Psoas muscle (tissue), 8 donors: Measurements from ENCODE around the gene DHRS1. TPM values are rescaled to one million over a fixed set of nuclear protein-coding genes. Genes with fewer than 3 reads are reported as not detected.

ENCODE experiments used
- ATAC-seq, 4 donors: fragments of 200-7000 bp; cut with Tn5 transposase; one replicate each; pipeline ENCODE4 v1.9.1; 2020; ENCODE audit warnings: moderate library complexity in 3 of 4, mild to moderate bottlenecking in 2 of 4
- DNase-seq, 2 donors: peaks; one replicate each; pipeline ENCODE4 v3.0.0-alpha.2; 2020
- H3K27ac ChIP-seq: fragments of 200-600 bp; one replicate; pipeline ENCODE4 v1.8.0; 2022
- H3K27me3 ChIP-seq, 3 donors: fragments of 200-600 bp in 1 of 3; one replicate each; pipeline versions ENCODE4 v1.6.1 to v1.8.0; 2013 to 2022; ENCODE audit warnings: low read length in 2 of 3, mild to moderate bottlenecking in 2 of 3, moderate library complexity in 1 of 3; ENCODE audit not compliant: insufficient read depth in 3 of 3
- H3K36me3 ChIP-seq, 2 donors: fragments of 200-600 bp in 1 of 2; one replicate each; pipeline versions ENCODE4 v1.6.1 to v1.8.0; 2013 to 2022; ENCODE audit warnings: low read depth in 1 of 2, mild to moderate bottlenecking in 1 of 2, moderate library complexity in 1 of 2; ENCODE audit not compliant: insufficient read depth in 1 of 2
- H3K4me1 ChIP-seq: fragments of 200-600 bp; one replicate; pipeline ENCODE4 v1.8.0; 2022
- H3K4me3 ChIP-seq: fragments of 200-600 bp; one replicate; pipeline ENCODE4 v1.8.0; 2022; ENCODE audit warnings: mild to moderate bottlenecking
- H3K9me3 ChIP-seq: fragments of 200-600 bp; one replicate; pipeline ENCODE4 v1.8.0; 2022
- CTCF ChIP-seq: fragments of 200-600 bp; IDR thresholded peaks from one replicate; pipeline ENCODE4 v1.8.0; 2022; ENCODE audit warnings: antibody characterized with exemption
- WGBS, 3 donors: extraction: QIAGEN DNeasy Blood & Tissue Kit; methylation state at CpG; one replicate each; pipeline versions ENCODE4 v1.1.6 to v1.1.7; 2013; 5-methylcytosine and 5-hydroxymethylcytosine counted together
- intact Hi-C, 2 donors: fragments of 100-400 bp; cut with DNase I; formaldehyde crosslinking; loops; one replicate each; pipeline versions ENCODE4 v1.11.0 to v1.14.2; 2022
- polyA plus RNA-seq, 3 donors: library from polyadenylated mRNA; stranded (reverse); fragments of 200-250 nt; gene quantifications; one replicate each; pipeline ENCODE4 v1.2.3, GENCODE V29; 2013
- total RNA-seq, 4 donors: library from RNA; stranded (reverse); fragmentation: NEBNext Ultra II Directional in 2 of 4; extraction: Animal tissue kit (Norgen Biotek cat#: 25700) in 2 of 4; gene quantifications; one replicate each; pipeline versions ENCODE4 v1.2.1 to v1.2.4, GENCODE V29; 2021 to 2023
- donor health status: healthy with polysubstance abuse.
- donor health status: DM: no; HTN: no; CAD: no; lungs with moderate emphysema.
- donor health status: Bipolar disorder and iron deficiency.
- donor health status: healthy.
- donor health status: DM: yes; HTN: yes; CAD: no.
- donor health status: DM: no; HTN: no; CAD: no.
- donor health status: DM: no; HTN: no; CAD: no.
- donor health status: DM: yes; HTN: yes; CAD: no.

DHRS1 gene
- total and polyA plus RNA-seq, 7 donors: 1.5 to 6.4 (median 3.1) TPM

- intact Hi-C loops: no loop called here
- H3K9me3 ChIP-seq: no peaks in the 10 kb centered on the region
- peaks cover 0 to 29% of the 10 kb centered on the region in 2 donors for H3K36me3 ChIP-seq
- no peak for TF ChIP-seq CTCF
- no peaks in the 10 kb centered on the region for H3K4me1 ChIP-seq
- H3K27me3 ChIP-seq: no peaks in the 10 kb centered on the region
- ATAC-seq (no peak), DNase-seq (no peak)
- no peak within 1 kb of the TSS for H3K4me3 ChIP-seq
- no peak within 1 kb of the TSS for H3K27ac ChIP-seq
- 74 to 80% (median 78%) methylated on average over 13 to 14 of the region's 14 CpGs for WGBS, 3 donors
These were observed 36.5 kb downstream of the DHRS1 start, which contains the start of gene TGM1 for GRCh38 chr14:24262821-24263733. Gene TGM1, minus strand, starts transcription at chr14:24263177. Its CDS starts 825 bp downstream, at chr14:24262352.

- WGBS, 3 donors: 85 to 89% (median 88%) methylated on average over 19 of the region's 19 CpGs
- DNase-seq (no peak), ATAC-seq (no peak)
- no peak for TF ChIP-seq CTCF
- Histone ChIP-seq H3K4me1 (no peaks in the 10 kb centered on the region), H3K36me3 (peaks cover 0 to 18% of the 10 kb centered on the region in 2 donors), H3K4me3 (no peak overlapping the region), H3K27ac (no peak overlapping the region), H3K9me3 (no peaks in the 10 kb centered on the region), H3K27me3 (no peaks in the 10 kb centered on the region)
- intact Hi-C loops: no loop called here
These were observed 37.6 kb downstream of the DHRS1 start for GRCh38 chr14:24261969-24262327.

- H3K4me3 ChIP-seq: no peak overlapping the region
- no peak for ATAC-seq
These were observed 38.2 kb downstream of the DHRS1 start for GRCh38 chr14:24261256-24261968.

GRCh38 chr14:24260780-24261157, 38.8 kb downstream of the DHRS1 start:
- intact Hi-C loops: no loop called here
- no peaks in the 10 kb centered on the region for H3K9me3 ChIP-seq
- no peak overlapping the region for H3K27ac ChIP-seq
- ATAC-seq: no peak
- no peaks in the 10 kb centered on the region for H3K4me1 ChIP-seq
- no peak overlapping the region for H3K4me3 ChIP-seq
- no peak for TF ChIP-seq CTCF
- peak in 1 of 2 donors; percentile 10 for DNase-seq
- no peaks in the 10 kb centered on the region for H3K27me3 ChIP-seq
- 75 to 81% (median 78%) methylated on average over 4 of the region's 4 CpGs for WGBS, 3 donors
- H3K36me3 ChIP-seq: peaks cover 0 to 6% of the 10 kb centered on the region in 2 donors

More at GRCh38 chr14:24261256-24261968, 38.2 kb downstream of the DHRS1 start:
- TF ChIP-seq CTCF: no peak
- intact Hi-C loops: no loop called here
- peaks cover 0 to 12% of the 10 kb centered on the region in 2 donors for H3K36me3 ChIP-seq
- H3K27me3 ChIP-seq: no peaks in the 10 kb centered on the region
- H3K9me3 ChIP-seq: no peaks in the 10 kb centered on the region
- DNase-seq: no peak
- H3K4me1 ChIP-seq: no peaks in the 10 kb centered on the region
- WGBS, 3 donors: 85 to 89% (median 86%) methylated on average over 20 of the region's 20 CpGs
- no peak overlapping the region for H3K27ac ChIP-seq
